Suprapubic skin (tissue), 3 donors: ENCODE results near the gene PIP4P1.

Experiments
- CTCF ChIP-seq, 2 donors: fragments of 200-600 bp in 1 of 2; fragments of 450-650 bp in 1 of 2; sonication (generic) in 1 of 2; IDR thresholded peaks; one replicate each; pipeline ENCODE4 v1.5.1; 2016 to 2019; ENCODE audit warnings: antibody characterized with exemption in 2 of 2, mild to moderate bottlenecking in 1 of 2, moderate library complexity in 1 of 2
- EP300 ChIP-seq: sonication (generic); formaldehyde crosslinking; IDR thresholded peaks from one replicate; pipeline ENCODE4 v1.6.1; 2017; ENCODE audit warnings: antibody characterized with exemption
- POLR2A ChIP-seq, 2 donors: fragments of 450-650 bp; IDR thresholded peaks; one replicate each; pipeline ENCODE4 v1.6.1; 2017; ENCODE audit warnings: antibody characterized with exemption in 2 of 2, mild to moderate bottlenecking in 2 of 2, moderate library complexity in 2 of 2

- TF ChIP-seq CTCF (IDR thresholded peaks at IDR 0.05) (no peak), EP300 (no peak), POLR2A (IDR thresholded peaks at IDR 0.05) (no peak)
These were observed 20.8 kb downstream of the PIP4P1 start for GRCh38 chr14:20440465-20440864.
